GM12878 (cell line): ENCODE data around the gene CLASRP.

ENCODE experiments used
- BCL11A ChIP-seq: IDR thresholded peaks from 2 replicates; pipeline ENCODE4 v1.6.1; 2011; ENCODE audit warnings: low read depth, low read length
- EGR1 ChIP-seq, 2 experiments: IDR thresholded peaks; 1 replicate in 1 of 2; 2 replicates in 1 of 2; pipeline ENCODE4 v1.6.1; 2011 to 2012; ENCODE audit warnings: low read depth in 2 of 2, low read length in 2 of 2, borderline replicate concordance in 1 of 2, mild to moderate bottlenecking in 1 of 2, moderate library complexity in 1 of 2
- MEF2B ChIP-seq: fragments of 450-650 bp; IDR thresholded peaks from 2 replicates; pipeline ENCODE4 v1.6.1; 2018; ENCODE audit warnings: mild to moderate bottlenecking, moderate library complexity; ENCODE audit not compliant: partially characterized antibody, poor library complexity, severe bottlenecking
- NR2F1 ChIP-seq: fragments of 450-650 bp; conservative IDR thresholded peaks from 2 replicates; pipeline ENCODE4 v1.6.1; 2017; ENCODE audit warnings: mild to moderate bottlenecking
- POLR2AphosphoS2 ChIP-seq: IDR thresholded peaks from 2 replicates; pipeline ENCODE4 v1.6.1; 2011; ENCODE audit warnings: low read depth, mild to moderate bottlenecking, low read length, improper control_type of control experiment, moderate library complexity
- RAD21 ChIP-seq: IDR thresholded peaks from 2 replicates; pipeline ENCODE4 v1.6.1; 2011; ENCODE audit warnings: mild to moderate bottlenecking, low read depth, low read length, moderate library complexity; ENCODE audit not compliant: insufficient read depth
- SRF ChIP-seq, 2 experiments: IDR thresholded peaks; 2 replicates each; pipeline ENCODE4 v1.6.1; 2011; ENCODE audit warnings: low read depth in 2 of 2, low read length in 2 of 2, mild to moderate bottlenecking in 1 of 2, moderate library complexity in 1 of 2
- TF ChIP-seq, protein P1 (sequence below): fragments of 450-650 bp; IDR thresholded peaks from 2 replicates; pipeline ENCODE4 v1.6.1; 2017; ENCODE audit warnings: mild to moderate bottlenecking, low read depth, inconsistent platforms; ENCODE audit not compliant: poor library complexity, severe bottlenecking
- TF ChIP-seq, protein P2 (sequence below): fragments of 450-650 bp; IDR thresholded peaks from 2 replicates; pipeline ENCODE4 v1.6.1; 2018; ENCODE audit warnings: borderline replicate concordance, mild to moderate bottlenecking; ENCODE audit not compliant: partially characterized antibody
- TF ChIP-seq, protein P3 (sequence below), 3 experiments: IDR thresholded peaks in 2 of 3; conservative IDR thresholded peaks in 1 of 3; 2 replicates each; pipeline ENCODE4 v1.5.1; 2011; ENCODE audit warnings: low read depth in 3 of 3, low read length in 3 of 3, mild to moderate bottlenecking in 3 of 3, control low read depth in 2 of 3, moderate library complexity in 2 of 3, inconsistent platforms in 1 of 3, mixed read lengths in 1 of 3; ENCODE audit not compliant: control insufficient read depth in 2 of 3, insufficient read depth in 1 of 3; ENCODE audit errors: extremely low read depth in 1 of 3
- TF ChIP-seq, protein P4 (sequence below): IDR thresholded peaks from 2 replicates; pipeline ENCODE4 v1.6.1; 2011; ENCODE audit warnings: low read depth, mild to moderate bottlenecking, low read length, moderate library complexity, borderline replicate concordance; ENCODE audit errors: extremely low read depth
- TF ChIP-seq, protein P5 (sequence below): fragments of 450-650 bp; IDR thresholded peaks from 2 replicates; pipeline ENCODE4 v1.6.1; 2017; ENCODE audit warnings: mild to moderate bottlenecking, moderate library complexity
- TF ChIP-seq, protein P6 (sequence below): fragments of 450-650 bp; formaldehyde crosslinking; IDR thresholded peaks from 2 replicates; pipeline ENCODE4 v1.5.0; 2022; ENCODE audit warnings: mild to moderate bottlenecking, missing genetic modification characterization
- TF ChIP-seq, protein P7 (sequence below): IDR thresholded peaks from 2 replicates; pipeline ENCODE4 v1.6.1; 2012; ENCODE audit warnings: mild to moderate bottlenecking, low read depth, low read length

DNA sequence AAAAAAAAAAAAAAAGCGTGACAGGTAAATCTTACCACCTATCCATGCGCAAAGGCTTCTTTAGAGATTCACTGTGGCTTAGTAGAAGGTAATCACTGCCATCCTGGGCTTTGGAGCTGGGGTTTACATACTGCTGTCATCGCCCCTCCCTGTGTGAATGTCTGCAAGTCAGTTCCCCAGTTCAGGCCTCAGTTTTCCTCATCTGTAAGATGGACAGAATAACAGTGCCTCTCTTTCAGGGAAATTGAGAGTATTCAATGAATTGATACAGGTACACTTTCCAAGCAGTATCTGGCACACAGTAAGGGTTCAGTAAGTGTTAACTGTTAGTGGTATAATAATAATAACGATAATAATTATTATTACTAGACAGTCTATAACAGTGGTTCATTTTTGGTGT lies 35.4 kb upstream of the CLASRP start:
- TF ChIP-seq RAD21 (no peak), SRF (IDR thresholded peaks at IDR 0.05; ENCODE audit: low read depth in 2 of 2, low read length in 2 of 2) (no peak), NR2F1 (no peak), MEF2B (no peak), POLR2AphosphoS2 (no peak), BCL11A (no peak), EGR1 (IDR thresholded peaks at IDR 0.05; ENCODE audit: borderline replicate concordance in 1 of 2, low read depth in 2 of 2, low read length in 2 of 2) (no peak)
- TF ChIP-seq, protein P1, sequence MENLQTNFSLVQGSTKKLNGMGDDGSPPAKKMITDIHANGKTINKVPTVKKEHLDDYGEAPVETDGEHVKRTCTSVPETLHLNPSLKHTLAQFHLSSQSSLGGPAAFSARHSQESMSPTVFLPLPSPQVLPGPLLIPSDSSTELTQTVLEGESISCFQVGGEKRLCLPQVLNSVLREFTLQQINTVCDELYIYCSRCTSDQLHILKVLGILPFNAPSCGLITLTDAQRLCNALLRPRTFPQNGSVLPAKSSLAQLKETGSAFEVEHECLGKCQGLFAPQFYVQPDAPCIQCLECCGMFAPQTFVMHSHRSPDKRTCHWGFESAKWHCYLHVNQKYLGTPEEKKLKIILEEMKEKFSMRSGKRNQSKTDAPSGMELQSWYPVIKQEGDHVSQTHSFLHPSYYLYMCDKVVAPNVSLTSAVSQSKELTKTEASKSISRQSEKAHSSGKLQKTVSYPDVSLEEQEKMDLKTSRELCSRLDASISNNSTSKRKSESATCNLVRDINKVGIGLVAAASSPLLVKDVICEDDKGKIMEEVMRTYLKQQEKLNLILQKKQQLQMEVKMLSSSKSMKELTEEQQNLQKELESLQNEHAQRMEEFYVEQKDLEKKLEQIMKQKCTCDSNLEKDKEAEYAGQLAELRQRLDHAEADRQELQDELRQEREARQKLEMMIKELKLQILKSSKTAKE = no peak
- TF ChIP-seq, protein P2, sequence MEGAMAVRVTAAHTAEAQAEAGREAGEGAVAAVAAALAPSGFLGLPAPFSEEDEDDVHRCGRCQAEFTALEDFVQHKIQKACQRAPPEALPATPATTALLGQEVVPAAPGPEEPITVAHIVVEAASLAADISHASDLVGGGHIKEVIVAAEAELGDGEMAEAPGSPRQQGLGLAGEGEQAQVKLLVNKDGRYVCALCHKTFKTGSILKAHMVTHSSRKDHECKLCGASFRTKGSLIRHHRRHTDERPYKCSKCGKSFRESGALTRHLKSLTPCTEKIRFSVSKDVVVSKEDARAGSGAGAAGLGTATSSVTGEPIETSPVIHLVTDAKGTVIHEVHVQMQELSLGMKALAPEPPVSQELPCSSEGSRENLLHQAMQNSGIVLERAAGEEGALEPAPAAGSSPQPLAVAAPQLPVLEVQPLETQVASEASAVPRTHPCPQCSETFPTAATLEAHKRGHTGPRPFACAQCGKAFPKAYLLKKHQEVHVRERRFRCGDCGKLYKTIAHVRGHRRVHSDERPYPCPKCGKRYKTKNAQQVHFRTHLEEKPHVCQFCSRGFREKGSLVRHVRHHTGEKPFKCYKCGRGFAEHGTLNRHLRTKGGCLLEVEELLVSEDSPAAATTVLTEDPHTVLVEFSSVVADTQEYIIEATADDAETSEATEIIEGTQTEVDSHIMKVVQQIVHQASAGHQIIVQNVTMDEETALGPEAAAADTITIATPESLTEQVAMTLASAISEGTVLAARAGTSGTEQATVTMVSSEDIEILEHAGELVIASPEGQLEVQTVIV = no peak
- TF ChIP-seq, protein P3, sequence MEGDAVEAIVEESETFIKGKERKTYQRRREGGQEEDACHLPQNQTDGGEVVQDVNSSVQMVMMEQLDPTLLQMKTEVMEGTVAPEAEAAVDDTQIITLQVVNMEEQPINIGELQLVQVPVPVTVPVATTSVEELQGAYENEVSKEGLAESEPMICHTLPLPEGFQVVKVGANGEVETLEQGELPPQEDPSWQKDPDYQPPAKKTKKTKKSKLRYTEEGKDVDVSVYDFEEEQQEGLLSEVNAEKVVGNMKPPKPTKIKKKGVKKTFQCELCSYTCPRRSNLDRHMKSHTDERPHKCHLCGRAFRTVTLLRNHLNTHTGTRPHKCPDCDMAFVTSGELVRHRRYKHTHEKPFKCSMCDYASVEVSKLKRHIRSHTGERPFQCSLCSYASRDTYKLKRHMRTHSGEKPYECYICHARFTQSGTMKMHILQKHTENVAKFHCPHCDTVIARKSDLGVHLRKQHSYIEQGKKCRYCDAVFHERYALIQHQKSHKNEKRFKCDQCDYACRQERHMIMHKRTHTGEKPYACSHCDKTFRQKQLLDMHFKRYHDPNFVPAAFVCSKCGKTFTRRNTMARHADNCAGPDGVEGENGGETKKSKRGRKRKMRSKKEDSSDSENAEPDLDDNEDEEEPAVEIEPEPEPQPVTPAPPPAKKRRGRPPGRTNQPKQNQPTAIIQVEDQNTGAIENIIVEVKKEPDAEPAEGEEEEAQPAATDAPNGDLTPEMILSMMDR (IDR thresholded peaks at IDR 0.05 in 2 of 3, conservative IDR thresholded peaks at IDR 0.05 in 1 of 3; ENCODE audit: control insufficient read depth in 2 of 3, extremely low read depth in 1 of 3, insufficient read depth in 1 of 3, low read depth in 3 of 3, low read length in 3 of 3) = no peak
- TF ChIP-seq, protein P4, sequence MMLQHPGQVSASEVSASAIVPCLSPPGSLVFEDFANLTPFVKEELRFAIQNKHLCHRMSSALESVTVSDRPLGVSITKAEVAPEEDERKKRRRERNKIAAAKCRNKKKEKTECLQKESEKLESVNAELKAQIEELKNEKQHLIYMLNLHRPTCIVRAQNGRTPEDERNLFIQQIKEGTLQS = no peak
- TF ChIP-seq, protein P5, sequence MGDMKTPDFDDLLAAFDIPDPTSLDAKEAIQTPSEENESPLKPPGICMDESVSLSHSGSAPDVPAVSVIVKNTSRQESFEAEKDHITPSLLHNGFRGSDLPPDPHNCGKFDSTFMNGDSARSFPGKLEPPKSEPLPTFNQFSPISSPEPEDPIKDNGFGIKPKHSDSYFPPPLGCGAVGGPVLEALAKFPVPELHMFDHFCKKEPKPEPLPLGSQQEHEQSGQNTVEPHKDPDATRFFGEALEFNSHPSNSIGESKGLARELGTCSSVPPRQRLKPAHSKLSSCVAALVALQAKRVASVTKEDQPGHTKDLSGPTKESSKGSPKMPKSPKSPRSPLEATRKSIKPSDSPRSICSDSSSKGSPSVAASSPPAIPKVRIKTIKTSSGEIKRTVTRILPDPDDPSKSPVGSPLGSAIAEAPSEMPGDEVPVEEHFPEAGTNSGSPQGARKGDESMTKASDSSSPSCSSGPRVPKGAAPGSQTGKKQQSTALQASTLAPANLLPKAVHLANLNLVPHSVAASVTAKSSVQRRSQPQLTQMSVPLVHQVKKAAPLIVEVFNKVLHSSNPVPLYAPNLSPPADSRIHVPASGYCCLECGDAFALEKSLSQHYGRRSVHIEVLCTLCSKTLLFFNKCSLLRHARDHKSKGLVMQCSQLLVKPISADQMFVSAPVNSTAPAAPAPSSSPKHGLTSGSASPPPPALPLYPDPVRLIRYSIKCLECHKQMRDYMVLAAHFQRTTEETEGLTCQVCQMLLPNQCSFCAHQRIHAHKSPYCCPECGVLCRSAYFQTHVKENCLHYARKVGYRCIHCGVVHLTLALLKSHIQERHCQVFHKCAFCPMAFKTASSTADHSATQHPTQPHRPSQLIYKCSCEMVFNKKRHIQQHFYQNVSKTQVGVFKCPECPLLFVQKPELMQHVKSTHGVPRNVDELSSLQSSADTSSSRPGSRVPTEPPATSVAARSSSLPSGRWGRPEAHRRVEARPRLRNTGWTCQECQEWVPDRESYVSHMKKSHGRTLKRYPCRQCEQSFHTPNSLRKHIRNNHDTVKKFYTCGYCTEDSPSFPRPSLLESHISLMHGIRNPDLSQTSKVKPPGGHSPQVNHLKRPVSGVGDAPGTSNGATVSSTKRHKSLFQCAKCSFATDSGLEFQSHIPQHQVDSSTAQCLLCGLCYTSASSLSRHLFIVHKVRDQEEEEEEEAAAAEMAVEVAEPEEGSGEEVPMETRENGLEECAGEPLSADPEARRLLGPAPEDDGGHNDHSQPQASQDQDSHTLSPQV = no peak
- TF ChIP-seq, protein P6, sequence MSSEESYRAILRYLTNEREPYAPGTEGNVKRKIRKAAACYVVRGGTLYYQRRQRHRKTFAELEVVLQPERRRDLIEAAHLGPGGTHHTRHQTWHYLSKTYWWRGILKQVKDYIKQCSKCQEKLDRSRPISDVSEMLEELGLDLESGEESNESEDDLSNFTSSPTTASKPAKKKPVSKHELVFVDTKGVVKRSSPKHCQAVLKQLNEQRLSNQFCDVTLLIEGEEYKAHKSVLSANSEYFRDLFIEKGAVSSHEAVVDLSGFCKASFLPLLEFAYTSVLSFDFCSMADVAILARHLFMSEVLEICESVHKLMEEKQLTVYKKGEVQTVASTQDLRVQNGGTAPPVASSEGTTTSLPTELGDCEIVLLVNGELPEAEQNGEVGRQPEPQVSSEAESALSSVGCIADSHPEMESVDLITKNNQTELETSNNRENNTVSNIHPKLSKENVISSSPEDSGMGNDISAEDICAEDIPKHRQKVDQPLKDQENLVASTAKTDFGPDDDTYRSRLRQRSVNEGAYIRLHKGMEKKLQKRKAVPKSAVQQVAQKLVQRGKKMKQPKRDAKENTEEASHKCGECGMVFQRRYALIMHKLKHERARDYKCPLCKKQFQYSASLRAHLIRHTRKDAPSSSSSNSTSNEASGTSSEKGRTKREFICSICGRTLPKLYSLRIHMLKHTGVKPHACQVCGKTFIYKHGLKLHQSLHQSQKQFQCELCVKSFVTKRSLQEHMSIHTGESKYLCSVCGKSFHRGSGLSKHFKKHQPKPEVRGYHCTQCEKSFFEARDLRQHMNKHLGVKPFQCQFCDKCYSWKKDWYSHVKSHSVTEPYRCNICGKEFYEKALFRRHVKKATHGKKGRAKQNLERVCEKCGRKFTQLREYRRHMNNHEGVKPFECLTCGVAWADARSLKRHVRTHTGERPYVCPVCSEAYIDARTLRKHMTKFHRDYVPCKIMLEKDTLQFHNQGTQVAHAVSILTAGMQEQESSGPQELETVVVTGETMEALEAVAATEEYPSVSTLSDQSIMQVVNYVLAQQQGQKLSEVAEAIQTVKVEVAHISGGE = no peak
- TF ChIP-seq, protein P7, sequence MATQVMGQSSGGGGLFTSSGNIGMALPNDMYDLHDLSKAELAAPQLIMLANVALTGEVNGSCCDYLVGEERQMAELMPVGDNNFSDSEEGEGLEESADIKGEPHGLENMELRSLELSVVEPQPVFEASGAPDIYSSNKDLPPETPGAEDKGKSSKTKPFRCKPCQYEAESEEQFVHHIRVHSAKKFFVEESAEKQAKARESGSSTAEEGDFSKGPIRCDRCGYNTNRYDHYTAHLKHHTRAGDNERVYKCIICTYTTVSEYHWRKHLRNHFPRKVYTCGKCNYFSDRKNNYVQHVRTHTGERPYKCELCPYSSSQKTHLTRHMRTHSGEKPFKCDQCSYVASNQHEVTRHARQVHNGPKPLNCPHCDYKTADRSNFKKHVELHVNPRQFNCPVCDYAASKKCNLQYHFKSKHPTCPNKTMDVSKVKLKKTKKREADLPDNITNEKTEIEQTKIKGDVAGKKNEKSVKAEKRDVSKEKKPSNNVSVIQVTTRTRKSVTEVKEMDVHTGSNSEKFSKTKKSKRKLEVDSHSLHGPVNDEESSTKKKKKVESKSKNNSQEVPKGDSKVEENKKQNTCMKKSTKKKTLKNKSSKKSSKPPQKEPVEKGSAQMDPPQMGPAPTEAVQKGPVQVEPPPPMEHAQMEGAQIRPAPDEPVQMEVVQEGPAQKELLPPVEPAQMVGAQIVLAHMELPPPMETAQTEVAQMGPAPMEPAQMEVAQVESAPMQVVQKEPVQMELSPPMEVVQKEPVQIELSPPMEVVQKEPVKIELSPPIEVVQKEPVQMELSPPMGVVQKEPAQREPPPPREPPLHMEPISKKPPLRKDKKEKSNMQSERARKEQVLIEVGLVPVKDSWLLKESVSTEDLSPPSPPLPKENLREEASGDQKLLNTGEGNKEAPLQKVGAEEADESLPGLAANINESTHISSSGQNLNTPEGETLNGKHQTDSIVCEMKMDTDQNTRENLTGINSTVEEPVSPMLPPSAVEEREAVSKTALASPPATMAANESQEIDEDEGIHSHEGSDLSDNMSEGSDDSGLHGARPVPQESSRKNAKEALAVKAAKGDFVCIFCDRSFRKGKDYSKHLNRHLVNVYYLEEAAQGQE = no peak
